ENCODE data around the gene AP3B1.

The AP3B1 gene

DNA sequence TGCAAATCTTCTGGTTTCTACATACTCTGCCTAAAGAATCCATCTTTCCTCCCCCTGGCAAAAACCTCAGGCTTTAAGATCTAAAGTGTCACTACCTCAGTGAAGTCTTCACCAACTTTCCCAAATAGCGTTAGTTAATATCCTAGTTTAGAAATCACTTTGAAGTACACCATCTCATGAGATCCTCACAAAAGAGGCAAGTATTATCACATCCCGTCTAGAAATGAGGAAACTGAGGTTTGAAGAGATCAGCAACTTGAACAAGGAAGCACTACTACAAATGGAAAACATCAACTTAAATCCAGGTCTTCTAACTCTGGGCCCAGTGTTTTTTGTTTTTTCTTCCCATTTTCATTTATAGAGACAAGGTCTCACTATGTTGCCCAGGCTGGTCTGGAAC is 4.6 kb downstream of the AP3B1 start:
- no peak for DNase-seq

- no peak for DNase-seq
These were observed 6.3 kb downstream of the AP3B1 start for GRCh38 chr5:78288246-78288645.

- DNase-seq, result peak; percentile 34 to 49
These were observed 6.7 kb downstream of the AP3B1 start for GRCh38 chr5:78287833-78288232.

DNA sequence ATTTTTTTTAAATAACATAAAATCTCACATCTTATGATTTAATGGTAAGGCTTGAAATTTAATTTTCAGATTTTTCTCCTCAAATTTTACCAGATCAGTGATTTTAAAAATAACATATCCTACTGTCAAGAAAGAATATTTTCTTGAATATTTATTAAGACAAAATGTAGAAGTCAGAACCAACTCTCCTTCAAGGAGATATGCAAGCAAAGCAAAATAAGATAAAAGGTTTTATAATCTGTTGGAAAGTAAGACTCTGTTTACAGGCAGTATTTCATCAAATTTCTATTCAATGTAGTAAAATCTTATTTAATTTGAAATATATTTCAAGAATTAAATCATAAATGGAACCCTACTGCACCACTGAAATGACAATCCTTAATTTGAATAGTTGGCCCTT is 7.3 kb downstream of the AP3B1 start:
- DNase-seq, result no peak

GRCh38 chr5:78286290-78286689 is 8.2 kb downstream of the AP3B1 start:
- no peak for DNase-seq

- DNase-seq, result no peak
These were observed 10.7 kb downstream of the AP3B1 start for GRCh38 chr5:78283802-78284201.

DNA sequence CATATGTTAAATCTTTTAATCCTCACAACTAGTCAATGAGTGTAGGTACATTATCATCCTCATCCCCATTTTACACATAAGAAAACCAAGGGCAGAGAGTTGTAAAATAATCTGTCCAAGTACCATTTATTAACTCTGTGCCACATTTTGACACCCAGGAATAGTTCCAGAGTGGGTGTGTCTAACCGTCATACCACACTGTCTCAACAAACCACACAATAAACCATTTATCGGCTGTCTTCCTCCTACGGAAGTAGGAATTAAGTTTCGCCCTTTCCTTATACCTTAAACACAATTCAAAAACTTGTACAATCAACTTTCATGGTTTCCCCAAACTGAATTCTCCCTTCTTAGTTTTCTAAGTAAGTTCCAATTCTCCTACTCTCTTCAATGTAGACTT is 11.4 kb downstream of the AP3B1 start:
- DNase-seq, result no peak

DNA sequence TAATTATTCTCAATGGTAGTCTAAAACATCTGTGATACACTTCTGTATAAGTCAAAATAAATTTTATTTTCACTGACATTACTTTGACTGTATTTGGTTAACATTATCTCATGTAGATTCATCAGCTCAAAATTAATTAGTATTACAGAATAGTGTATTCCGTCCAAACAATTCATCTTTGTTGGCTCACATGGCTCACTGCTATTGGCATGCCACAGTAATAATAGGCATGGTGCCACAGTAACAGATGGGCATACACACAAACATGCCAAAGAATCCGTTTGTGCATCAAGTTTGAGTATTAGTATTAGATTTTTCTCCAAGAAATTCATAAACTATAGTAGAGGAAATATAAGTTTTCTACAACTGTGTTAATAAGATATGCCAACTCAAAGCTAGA is 14.2 kb downstream of the AP3B1 start:
- no peak for DNase-seq

GRCh38 chr5:78279194-78279593 is 15.3 kb downstream of the AP3B1 start:
- no peak for DNase-seq

GRCh38 chr5:78277715-78278114 is 16.8 kb downstream of the AP3B1 start:
- no peak for DNase-seq

DNA sequence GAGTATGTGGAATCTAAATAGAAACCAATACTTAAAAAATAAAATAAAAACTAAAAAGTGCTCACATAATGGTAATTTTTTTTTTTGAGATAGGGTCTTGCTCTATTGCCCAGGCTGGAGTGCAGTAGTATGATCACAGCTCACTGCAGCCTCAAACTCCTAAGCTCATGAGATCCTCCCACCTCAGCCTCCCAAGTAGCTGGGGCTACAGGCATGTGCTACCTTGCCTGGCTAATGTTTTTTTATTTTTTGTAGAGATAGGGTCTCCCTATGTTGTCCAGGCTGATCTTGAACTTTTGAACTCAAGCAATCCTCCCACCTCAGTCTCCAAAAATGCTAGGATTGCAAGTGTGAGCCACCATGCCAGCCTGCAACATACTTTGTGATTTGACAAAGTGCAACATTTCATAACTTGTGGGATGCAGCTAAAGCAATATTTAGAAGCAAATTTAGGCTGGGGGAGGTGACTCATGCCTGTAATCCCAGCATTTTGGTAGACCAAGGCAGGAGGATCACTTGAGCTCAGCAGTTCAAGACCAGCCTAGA is 18.4 kb downstream of the AP3B1 start:
- DNase-seq, result no peak

GRCh38 chr5:78274540-78275197 is 19.8 kb downstream of the AP3B1 start:
- no peak for DNase-seq

DNA sequence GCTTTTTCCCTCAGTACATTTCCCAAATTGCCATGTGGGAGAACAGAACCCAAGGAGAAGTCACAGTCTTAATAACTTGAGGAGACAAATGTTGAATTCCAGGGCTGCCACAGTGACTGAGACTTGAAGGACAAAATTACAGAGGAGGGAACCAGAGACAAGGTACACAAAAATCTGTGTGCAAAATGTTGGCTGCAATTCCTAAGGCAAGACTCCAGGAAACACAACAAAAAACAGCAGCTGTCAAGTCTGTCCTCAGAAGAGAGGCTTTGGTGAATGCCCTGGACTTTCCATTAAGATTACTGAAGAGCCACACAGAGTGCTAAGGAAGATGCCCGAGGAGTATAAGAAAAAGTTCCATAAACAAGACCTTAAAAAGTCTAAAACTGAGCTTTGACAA is 21.1 kb downstream of the AP3B1 start:
- DNase-seq, result no peak

GRCh38 chr5:78271766-78272165 is 22.7 kb downstream of the AP3B1 start:
- no peak for DNase-seq

DNA sequence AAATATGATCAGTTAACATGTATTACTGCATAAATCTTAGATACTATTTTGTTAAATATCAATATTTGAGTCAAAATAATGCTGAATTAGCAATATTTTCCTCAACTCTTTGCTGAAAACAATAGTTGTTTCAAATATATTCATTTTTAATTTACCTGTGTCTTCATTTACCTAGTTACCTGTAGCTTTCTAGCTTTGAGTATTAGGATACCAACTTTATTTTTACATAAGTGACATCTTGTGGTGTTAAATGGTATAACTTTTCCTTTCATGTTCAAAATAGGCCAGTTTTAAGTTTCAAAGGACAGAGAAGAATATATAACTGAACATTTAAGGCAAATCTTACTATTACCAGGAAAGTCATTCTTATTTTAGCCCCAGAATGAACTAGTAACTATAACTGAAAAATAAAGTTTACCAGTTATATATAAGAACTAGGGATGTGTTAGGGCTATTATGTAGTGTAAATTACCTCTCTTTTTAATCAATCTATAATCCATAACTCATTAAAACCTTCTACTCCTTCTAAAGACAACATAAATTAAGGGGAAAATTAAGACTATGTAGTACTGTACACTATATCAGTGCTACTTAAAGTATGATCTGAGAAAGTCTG is 25.3 kb downstream of the AP3B1 start:
- peak; percentile 29 to 35 for DNase-seq

GRCh38 chr5:78268356-78268755 is 26.1 kb downstream of the AP3B1 start:
- peak; percentile 55 to 70 for DNase-seq

- DNase-seq, result no peak
These were observed 29.3 kb downstream of the AP3B1 start for GRCh38 chr5:78265163-78265562.

DNA sequence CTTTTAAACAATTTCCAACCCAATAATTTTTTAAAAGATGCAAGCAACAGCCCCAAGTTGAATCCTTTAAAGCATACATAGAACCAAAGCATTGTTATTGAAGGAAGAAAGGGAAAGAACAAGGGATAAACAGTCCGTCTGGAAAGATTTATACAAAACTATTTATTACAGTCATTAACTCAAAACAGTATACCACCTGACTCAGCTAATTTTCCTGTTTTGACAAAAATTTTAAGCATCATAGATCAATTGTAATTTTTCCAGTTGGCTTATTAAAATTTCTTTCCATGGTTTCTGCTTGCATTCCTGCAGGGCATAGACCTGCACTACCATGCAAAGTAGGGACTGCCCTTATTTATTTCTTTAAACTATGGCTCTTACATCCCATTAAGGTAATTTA is 29.9 kb downstream of the AP3B1 start:
- no peak for DNase-seq

DNA sequence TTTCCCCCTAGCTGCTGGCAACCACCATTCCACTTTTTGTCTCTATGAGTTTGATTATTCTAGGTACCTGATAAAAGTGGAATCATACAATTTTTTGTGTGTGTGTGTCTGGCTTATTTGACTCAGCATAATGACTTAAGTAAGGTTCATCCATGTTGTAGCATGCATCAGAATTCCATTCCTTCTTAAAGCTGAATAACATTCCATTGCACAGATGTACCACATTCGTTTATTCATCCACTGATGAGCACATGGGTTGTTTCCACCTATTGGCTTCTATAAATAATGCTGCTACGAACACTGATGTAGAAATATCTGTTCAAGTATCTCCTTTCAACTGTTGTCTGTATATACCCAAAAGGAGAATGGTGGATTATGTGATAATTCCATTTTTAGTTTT is 33.7 kb downstream of the AP3B1 start:
- DNase-seq, result no peak

DNA sequence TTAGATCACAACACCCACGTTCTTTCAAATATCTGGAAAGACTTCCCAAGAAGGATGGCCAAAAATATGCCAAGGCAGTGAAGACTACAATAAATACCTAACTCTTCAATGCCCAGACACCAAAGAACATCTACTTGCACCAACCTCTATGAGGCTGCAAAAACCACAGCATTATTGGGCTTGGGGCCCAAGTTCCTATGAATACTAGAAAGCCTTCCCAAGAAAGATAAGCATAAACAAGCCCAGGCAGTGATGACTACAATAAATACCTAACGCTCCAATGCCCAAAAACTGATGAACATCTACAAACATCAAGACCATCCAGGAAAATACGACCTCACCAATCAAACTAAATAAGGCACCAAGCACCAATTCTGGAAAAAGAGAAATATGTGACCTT is 41.3 kb downstream of the AP3B1 start:
- no peak for DNase-seq

GRCh38 chr5:78252715-78253114 is 41.8 kb downstream of the AP3B1 start:
- DNase-seq, result no peak

DNA sequence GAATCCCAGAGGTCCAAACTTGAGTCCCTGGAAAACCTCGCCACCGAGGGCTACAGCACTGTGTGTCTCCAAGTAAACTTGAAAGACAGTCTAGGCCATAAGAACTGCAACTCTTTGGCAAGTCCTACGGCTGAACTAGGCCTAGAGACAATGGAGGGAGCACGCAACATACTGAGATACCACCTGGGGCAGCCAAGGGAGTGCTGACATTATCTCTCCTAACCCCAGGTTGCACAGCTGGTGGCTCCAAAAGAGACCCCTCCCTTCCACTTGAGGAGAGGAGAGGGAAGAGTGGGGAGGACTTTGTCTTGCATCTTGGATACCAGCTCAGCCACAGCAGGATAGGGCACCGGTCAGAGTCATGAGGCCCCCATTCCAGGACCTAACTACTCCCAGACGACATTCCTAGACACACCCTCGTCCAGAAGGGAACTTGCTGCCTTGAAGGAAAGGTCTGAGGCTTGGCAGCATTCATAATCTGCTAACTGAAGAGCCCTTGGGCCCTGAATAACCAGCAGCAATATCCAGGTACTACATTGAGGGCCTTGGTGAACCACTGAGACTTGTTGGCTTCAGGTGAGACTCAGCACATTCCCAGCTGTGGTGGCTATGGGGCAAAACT is 42.7 kb downstream of the AP3B1 start:
- DNase-seq, result no peak

DNA sequence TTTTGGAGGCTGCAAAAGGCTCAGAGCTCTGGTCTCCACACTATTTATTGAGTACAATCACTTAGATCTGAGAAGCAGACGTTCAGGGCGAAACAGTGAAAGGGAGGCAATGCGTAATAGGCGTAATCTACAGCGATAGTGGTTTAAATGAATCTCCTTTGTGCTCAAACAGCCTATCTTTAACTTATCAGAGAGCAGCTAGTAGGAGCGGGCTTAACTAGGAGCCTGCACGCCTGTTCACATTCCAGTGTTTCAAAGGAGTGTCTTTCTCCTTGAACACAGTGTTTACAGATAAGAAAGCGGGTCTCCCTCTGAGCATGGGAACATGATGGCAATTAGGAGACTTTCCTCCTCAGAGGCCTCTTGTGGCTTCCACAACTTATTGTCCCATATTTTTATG is 49.4 kb downstream of the AP3B1 start:
- no peak for DNase-seq

- no peak for DNase-seq
These were observed 50.9 kb downstream of the AP3B1 start for GRCh38 chr5:78243639-78244038.
